ENCODE results near the gene KY. TPM values are rescaled to one million over a fixed set of nuclear protein-coding genes. Genes with fewer than 3 reads are reported as not detected.

KY gene
- polyA plus RNA-seq, 1 donor (not counting 4 experiments of a cell fraction or from before 2014, with no cell fraction given) = not detected

DNA sequence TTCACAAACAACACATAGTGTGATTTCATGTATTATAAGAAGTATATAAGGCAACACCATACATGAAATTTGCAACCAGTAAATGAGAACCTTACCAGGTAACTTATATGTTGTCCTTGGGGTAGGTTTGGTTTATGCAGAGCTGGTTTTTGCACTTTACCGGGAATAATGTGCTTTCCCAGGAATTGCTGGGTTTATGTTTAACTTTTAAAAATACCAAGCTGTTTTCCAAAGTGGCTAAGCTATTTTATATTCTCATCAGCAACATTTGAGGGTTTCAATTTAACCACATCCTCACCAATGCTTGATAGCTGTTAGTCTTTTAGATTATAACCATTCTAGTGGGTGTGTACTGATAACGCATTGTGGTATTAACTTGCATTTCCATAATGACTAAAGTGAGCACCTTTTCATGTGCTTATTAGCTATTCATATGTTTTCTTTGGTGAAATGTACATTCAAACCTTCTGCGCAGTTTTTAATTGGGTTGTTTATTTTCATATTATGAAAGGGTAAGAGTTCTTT, 71.6 kb downstream of the KY start:
- Histone ChIP-seq H3K27me3 (ENCODE audit: control insufficient read depth, extremely low read depth, insufficient read depth, low read length) (no peaks in the 10 kb centered on the region), H3K9ac (ENCODE audit: control insufficient read depth, extremely low read depth, insufficient read depth, low read length) (no peak overlapping the region), H3K4me3 (ENCODE audit: control insufficient read depth in 2 of 3, extremely low read depth in 1 of 3, insufficient read depth in 2 of 3, low read depth in 1 of 3, low read length in 3 of 3) (no peak overlapping the region), H3K27ac (ENCODE audit: control insufficient read depth, insufficient read depth, low read length) (no peak overlapping the region), H2AFZ (ENCODE audit: control insufficient read depth, low read length) (no peak overlapping the region), H4K20me1 (ENCODE audit: control insufficient read depth, extremely low read depth, insufficient read depth, low read length) (no peaks in the 10 kb centered on the region), H3K9me3 (ENCODE audit: control insufficient read depth, low read depth, low read length) (no peaks in the 10 kb centered on the region), H3K4me1 (ENCODE audit: control insufficient read depth, extremely low read depth, insufficient read depth, low read length) (no peaks in the 10 kb centered on the region), H3K36me3 (ENCODE audit: control insufficient read depth in 2 of 2, extremely low read depth in 1 of 2, insufficient read depth in 2 of 2, low read length in 2 of 2) (no peaks in the 10 kb centered on the region), H3K9me1 (ENCODE audit: control insufficient read depth, extremely low read depth, insufficient read depth, low read length) (no peaks in the 10 kb centered on the region), H3K79me2 (ENCODE audit: control insufficient read depth, insufficient read depth, low read length) (no peaks in the 10 kb centered on the region), H3K4me2 (ENCODE audit: control insufficient read depth, extremely low read depth, insufficient read depth, low read depth, low read length) (no peak overlapping the region)
- dilution Hi-C loops (cut with MboI; ENCODE audit: extremely low pct_ligation_motif_present, low sequenced_read_pairs) = no loop called here
- TF ChIP-seq, protein P1, sequence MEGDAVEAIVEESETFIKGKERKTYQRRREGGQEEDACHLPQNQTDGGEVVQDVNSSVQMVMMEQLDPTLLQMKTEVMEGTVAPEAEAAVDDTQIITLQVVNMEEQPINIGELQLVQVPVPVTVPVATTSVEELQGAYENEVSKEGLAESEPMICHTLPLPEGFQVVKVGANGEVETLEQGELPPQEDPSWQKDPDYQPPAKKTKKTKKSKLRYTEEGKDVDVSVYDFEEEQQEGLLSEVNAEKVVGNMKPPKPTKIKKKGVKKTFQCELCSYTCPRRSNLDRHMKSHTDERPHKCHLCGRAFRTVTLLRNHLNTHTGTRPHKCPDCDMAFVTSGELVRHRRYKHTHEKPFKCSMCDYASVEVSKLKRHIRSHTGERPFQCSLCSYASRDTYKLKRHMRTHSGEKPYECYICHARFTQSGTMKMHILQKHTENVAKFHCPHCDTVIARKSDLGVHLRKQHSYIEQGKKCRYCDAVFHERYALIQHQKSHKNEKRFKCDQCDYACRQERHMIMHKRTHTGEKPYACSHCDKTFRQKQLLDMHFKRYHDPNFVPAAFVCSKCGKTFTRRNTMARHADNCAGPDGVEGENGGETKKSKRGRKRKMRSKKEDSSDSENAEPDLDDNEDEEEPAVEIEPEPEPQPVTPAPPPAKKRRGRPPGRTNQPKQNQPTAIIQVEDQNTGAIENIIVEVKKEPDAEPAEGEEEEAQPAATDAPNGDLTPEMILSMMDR (optimal IDR thresholded peaks at IDR 0.05 in 1 of 3, IDR thresholded peaks at IDR 0.05 in 1 of 3, conservative IDR thresholded peaks at IDR 0.05 in 1 of 3; ENCODE audit: extremely low read depth in 1 of 3, insufficient read depth in 2 of 3, low read length in 3 of 3) = no peak
- no peak for TF ChIP-seq EZH2 (IDR thresholded peaks at IDR 0.05; ENCODE audit: low read length)
- no peak for FAIRE-seq
- no peak for DNase-seq (ENCODE audit: low read depth, low spot score)

- FAIRE-seq (no peak), DNase-seq (ENCODE audit: low read depth, low spot score) (no peak)
- dilution Hi-C loops (cut with MboI; ENCODE audit: extremely low pct_ligation_motif_present, low sequenced_read_pairs) = no loop called here
- H3K27ac ChIP-seq (ENCODE audit: control insufficient read depth, insufficient read depth, low read length) = no peak overlapping the region
- H4K20me1 ChIP-seq (ENCODE audit: control insufficient read depth, extremely low read depth, insufficient read depth, low read length) = no peaks in the 10 kb centered on the region
- H3K36me3 ChIP-seq (ENCODE audit: control insufficient read depth in 2 of 2, extremely low read depth in 1 of 2, insufficient read depth in 2 of 2, low read length in 2 of 2) = no peaks in the 10 kb centered on the region
- H3K4me2 ChIP-seq (ENCODE audit: control insufficient read depth, extremely low read depth, insufficient read depth, low read depth, low read length) = no peak overlapping the region
- H2AFZ ChIP-seq (ENCODE audit: control insufficient read depth, low read length) = no peak overlapping the region
- no peak for TF ChIP-seq EZH2 (IDR thresholded peaks at IDR 0.05; ENCODE audit: low read length)
- TF ChIP-seq, protein P1 (optimal IDR thresholded peaks at IDR 0.05 in 1 of 3, IDR thresholded peaks at IDR 0.05 in 1 of 3, conservative IDR thresholded peaks at IDR 0.05 in 1 of 3; ENCODE audit: extremely low read depth in 1 of 3, insufficient read depth in 2 of 3, low read length in 3 of 3) = no peak
- H3K4me1 ChIP-seq (ENCODE audit: control insufficient read depth, extremely low read depth, insufficient read depth, low read length) = no peaks in the 10 kb centered on the region
- no peaks in the 10 kb centered on the region for H3K9me3 ChIP-seq (ENCODE audit: control insufficient read depth, low read depth, low read length)
- no peaks in the 10 kb centered on the region for H3K79me2 ChIP-seq (ENCODE audit: control insufficient read depth, insufficient read depth, low read length)
- H3K9ac ChIP-seq (ENCODE audit: control insufficient read depth, extremely low read depth, insufficient read depth, low read length) = no peak overlapping the region
- no peaks in the 10 kb centered on the region for H3K9me1 ChIP-seq (ENCODE audit: control insufficient read depth, extremely low read depth, insufficient read depth, low read length)
- H3K4me3 ChIP-seq (ENCODE audit: control insufficient read depth in 2 of 3, extremely low read depth in 1 of 3, insufficient read depth in 2 of 3, low read depth in 1 of 3, low read length in 3 of 3) = no peak overlapping the region
- no peaks in the 10 kb centered on the region for H3K27me3 ChIP-seq (ENCODE audit: control insufficient read depth, extremely low read depth, insufficient read depth, low read length)
Measured at GRCh38 chr3:134576831-134577230, 74.0 kb downstream of the KY start.

Measured in keratinocyte (primary cell).